Activated T-helper 1 cell treated with anti-CD3 and anti-CD28 coated beads, Interleukin-12 subunit alpha, Interleukin-12 subunit beta, Interleukin-2, Interleukin-4 antibody, amounts not matched to agents 30 ng/mL and 10 ng/mL and 1 ng/mL, durations not matched to agents 14 hours and 24 hours and 36 hours (primary cell): Measurements from ENCODE around the gene GMEB2. TPM values are rescaled to one million over a fixed set of nuclear protein-coding genes. Genes with fewer than 3 reads are reported as not detected.
"Not testable (repeated sequence)": the region's sequence is repeated elsewhere in the genome, so short reads cannot be mapped to it uniquely, and the experiment has no call there.

ENCODE experiments used
- DNase-seq: peaks from one replicate; pipeline ENCODE4 v3.0.0; 2021; ENCODE audit warnings: low spot score
- H3K27ac Mint-ChIP-seq: one replicate; pipeline ENCODE4 v1.8.0; 2021; ENCODE audit warnings: mild to moderate bottlenecking, mixed read lengths
- H3K27me3 Mint-ChIP-seq: one replicate; pipeline ENCODE4 v1.8.0; 2022; ENCODE audit warnings: mild to moderate bottlenecking, moderate library complexity, mixed read lengths; ENCODE audit not compliant: insufficient read depth
- H3K36me3 Mint-ChIP-seq: one replicate; pipeline ENCODE4 v1.8.0; 2021; ENCODE audit warnings: low read depth, mixed read lengths
- H3K4me1 Mint-ChIP-seq: one replicate; pipeline ENCODE4 v1.8.0; 2021; ENCODE audit warnings: low read depth, mixed read lengths
- H3K4me3 Mint-ChIP-seq: one replicate; pipeline ENCODE4 v1.8.0; 2021; ENCODE audit warnings: mild to moderate bottlenecking, moderate library complexity, mixed read lengths
- H3K9me3 Mint-ChIP-seq: one replicate; pipeline ENCODE4 v1.8.0; 2021; ENCODE audit warnings: mixed read lengths
- intact Hi-C: fragments of 100-400 bp; cut with micrococcal nuclease; formaldehyde crosslinking; loops from one replicate; pipeline ENCODE4 v1.15.1; 2024
- total RNA-seq: library from RNA; stranded (reverse); gene quantifications from 2 replicates; pipeline ENCODE4 v1.2.3, GENCODE V29; 2022

The GMEB2 gene
- total RNA-seq, 1 donor from 2014 or later = 13.4 TPM

- DNase-seq = no peak
- Mint-ChIP-seq H3K27ac (no peak overlapping the region), H3K27me3 (peaks cover 10% of the 10 kb centered on the region), H3K4me3 (no peak overlapping the region), H3K36me3 (peaks cover 6% of the 10 kb centered on the region), H3K9me3 (no peaks in the 10 kb centered on the region), H3K4me1 (peaks cover 8% of the 10 kb centered on the region)
- intact Hi-C loops = no loop called here
Observed at GRCh38 chr20:63572071-63572787, 54.7 kb downstream of the GMEB2 start.

- H3K4me1 Mint-ChIP-seq, intact Hi-C loops: not testable (repeated sequence)
Observed at GRCh38 chr20:63571087-63571478, 55.8 kb downstream of the GMEB2 start.

GRCh38 chr20:63570281-63571086 lies 56.4 kb downstream of the GMEB2 start:
- intact Hi-C loops = no loop called here
- Mint-ChIP-seq H3K27ac (no peak overlapping the region), H3K36me3 (peaks cover 9% of the 10 kb centered on the region), H3K27me3 (no peaks in the 10 kb centered on the region), H3K4me1 (peaks cover 8% of the 10 kb centered on the region), H3K4me3 (peak overlapping the region; percentile 15), H3K9me3 (no peaks in the 10 kb centered on the region)
- no peak for DNase-seq

More at GRCh38 chr20:63571087-63571478, 55.8 kb downstream of the GMEB2 start:
- H3K27ac Mint-ChIP-seq, DNase-seq, H3K36me3 Mint-ChIP-seq, H3K4me3 Mint-ChIP-seq, H3K9me3 Mint-ChIP-seq, H3K27me3 Mint-ChIP-seq: not testable (repeated sequence)

- DNase-seq = no peak
- intact Hi-C loops = loop anchor here (5.0 kb wide), 1 partner anchor 58 kb away; the partner anchor contains the start of gene GMEB2
- Mint-ChIP-seq H3K9me3 (no peaks in the 10 kb centered on the region), H3K4me1 (peaks cover 8% of the 10 kb centered on the region), H3K27me3 (no peaks in the 10 kb centered on the region), H3K27ac (no peak overlapping the region), H3K36me3 (peaks cover 10% of the 10 kb centered on the region), H3K4me3 (peak overlapping the region; percentile 15)
Observed at GRCh38 chr20:63568986-63569949, 57.6 kb downstream of the GMEB2 start.

- Mint-ChIP-seq H3K4me3 (peak overlapping the region; percentile 69), H3K36me3 (peaks cover 12% of the 10 kb centered on the region), H3K4me1 (peaks cover 8% of the 10 kb centered on the region), H3K9me3 (no peaks in the 10 kb centered on the region), H3K27ac (peak overlapping the region; percentile 70), H3K27me3 (no peaks in the 10 kb centered on the region)
- no peak for DNase-seq
- intact Hi-C loops = loop anchor here (5.0 kb wide), 1 partner anchor 59 kb away; the partner anchor contains the start of gene GMEB2
Observed at GRCh38 chr20:63568170-63568981, 58.5 kb downstream of the GMEB2 start.

- H3K27ac Mint-ChIP-seq = peak overlapping the region; percentile 70
- H3K4me3 Mint-ChIP-seq = peak overlapping the region; percentile 69
- intact Hi-C loops = loop anchor here (1.0 to 5.0 kb wide), 2 partner anchors 14 to 60 kb away; partner anchors contain the start of gene GMEB2
- H3K36me3 Mint-ChIP-seq = peaks cover 12% of the 10 kb centered on the region
- peak; percentile 59 for DNase-seq
- no peaks in the 10 kb centered on the region for H3K9me3 Mint-ChIP-seq
- peaks cover 8% of the 10 kb centered on the region for H3K4me1 Mint-ChIP-seq
- no peaks in the 10 kb centered on the region for H3K27me3 Mint-ChIP-seq
Observed at GRCh38 chr20:63567386-63568169, 59.3 kb downstream of the GMEB2 start.

GRCh38 chr20:63567136-63567385 lies 59.8 kb downstream of the GMEB2 start:
- peaks cover 8% of the 10 kb centered on the region for H3K4me1 Mint-ChIP-seq
- no peak overlapping the region for H3K27ac Mint-ChIP-seq

GRCh38 chr20:63566395-63567135 lies 60.3 kb downstream of the GMEB2 start:
- peaks cover 8% of the 10 kb centered on the region for H3K4me1 Mint-ChIP-seq
- H3K36me3 Mint-ChIP-seq = peaks cover 12% of the 10 kb centered on the region
- no peaks in the 10 kb centered on the region for H3K9me3 Mint-ChIP-seq
- no peaks in the 10 kb centered on the region for H3K27me3 Mint-ChIP-seq
- intact Hi-C loops = loop anchor here (1.0 to 5.0 kb wide), 2 partner anchors 13 to 61 kb away; partner anchors contain the start of gene GMEB2
- H3K4me3 Mint-ChIP-seq = no peak overlapping the region
- no peak overlapping the region for H3K27ac Mint-ChIP-seq
- DNase-seq = no peak

More at GRCh38 chr20:63567136-63567385, 59.8 kb downstream of the GMEB2 start:
- H3K27me3 Mint-ChIP-seq = no peaks in the 10 kb centered on the region
- H3K36me3 Mint-ChIP-seq = peaks cover 12% of the 10 kb centered on the region
- intact Hi-C loops = loop anchor here (1.0 to 5.0 kb wide), 2 partner anchors 14 to 60 kb away; partner anchors contain the start of gene GMEB2
- peak overlapping the region; percentile 69 for H3K4me3 Mint-ChIP-seq
- DNase-seq = no peak
- no peaks in the 10 kb centered on the region for H3K9me3 Mint-ChIP-seq

- Mint-ChIP-seq H3K4me1 (peaks cover 8% of the 10 kb centered on the region), H3K9me3 (no peaks in the 10 kb centered on the region), H3K4me3 (no peak overlapping the region), H3K36me3 (peaks cover 14% of the 10 kb centered on the region), H3K27ac (no peak overlapping the region), H3K27me3 (no peaks in the 10 kb centered on the region)
- intact Hi-C loops = loop anchor here (5.0 kb wide), 1 partner anchor 61 kb away; the partner anchor contains the start of gene GMEB2
- no peak for DNase-seq
Observed at GRCh38 chr20:63565699-63566335, 61.1 kb downstream of the GMEB2 start.

GRCh38 chr20:63565021-63565698 lies 61.7 kb downstream of the GMEB2 start:
- Mint-ChIP-seq H3K36me3 (peaks cover 18% of the 10 kb centered on the region), H3K27ac (no peak overlapping the region), H3K4me1 (peaks cover 8% of the 10 kb centered on the region), H3K4me3 (no peak overlapping the region), H3K9me3 (no peaks in the 10 kb centered on the region), H3K27me3 (no peaks in the 10 kb centered on the region)
- intact Hi-C loops = loop anchor here (5.0 kb wide), 1 partner anchor 62 kb away; the partner anchor contains the start of gene GMEB2
- DNase-seq = no peak
